Posterior cingulate gyrus (tissue), 11 donors: ENCODE measurements around the gene GPR17.

Source experiments
- DNase-seq, 10 donors: peaks; one replicate each; pipeline versions ENCODE4 v3.0.0 to v3.0.0-alpha.2; 2020 to 2021; ENCODE audit warnings: mixed read lengths in 3 of 10
- intact Hi-C: fragments of 100-400 bp; cut with DNase I; formaldehyde crosslinking; loops from one replicate; pipeline ENCODE4 v1.15.1; 2023

GPR17 gene

GRCh38 chr2:127662937-127663565 lies 17.1 kb downstream of the GPR17 start:
- DNase-seq, result peak in 3 of 10 donors; percentile 0 to 53 (median 52)
- intact Hi-C loops, result no loop called here

DNA sequence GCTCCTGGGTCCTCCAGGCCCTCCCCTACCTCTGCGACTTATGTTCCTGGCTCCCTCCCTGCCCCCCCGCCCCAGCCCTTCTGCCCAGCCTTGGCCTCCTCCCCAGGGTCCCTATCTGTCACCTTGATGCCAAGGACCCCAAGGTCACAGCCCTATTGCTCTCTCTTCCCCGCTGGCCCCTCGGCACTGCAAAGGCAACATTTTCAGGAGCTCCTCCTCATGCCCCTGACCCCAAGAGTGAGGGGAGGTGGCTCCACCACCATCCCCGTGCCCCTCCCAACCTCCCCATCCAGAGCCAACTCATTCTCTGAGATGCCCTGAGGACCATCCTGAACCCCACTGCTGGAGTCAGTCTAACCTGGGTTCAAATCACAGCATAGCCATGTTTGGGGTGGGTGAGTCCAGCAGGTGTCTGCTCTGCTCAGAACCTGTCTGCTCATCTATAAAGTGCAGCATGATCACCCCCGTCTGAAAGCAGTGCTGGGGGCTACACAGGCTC lies 17.7 kb downstream of the GPR17 start:
- peak in 1 of 10 donors; percentile 63 for DNase-seq
- intact Hi-C loops, result no loop called here

DNA sequence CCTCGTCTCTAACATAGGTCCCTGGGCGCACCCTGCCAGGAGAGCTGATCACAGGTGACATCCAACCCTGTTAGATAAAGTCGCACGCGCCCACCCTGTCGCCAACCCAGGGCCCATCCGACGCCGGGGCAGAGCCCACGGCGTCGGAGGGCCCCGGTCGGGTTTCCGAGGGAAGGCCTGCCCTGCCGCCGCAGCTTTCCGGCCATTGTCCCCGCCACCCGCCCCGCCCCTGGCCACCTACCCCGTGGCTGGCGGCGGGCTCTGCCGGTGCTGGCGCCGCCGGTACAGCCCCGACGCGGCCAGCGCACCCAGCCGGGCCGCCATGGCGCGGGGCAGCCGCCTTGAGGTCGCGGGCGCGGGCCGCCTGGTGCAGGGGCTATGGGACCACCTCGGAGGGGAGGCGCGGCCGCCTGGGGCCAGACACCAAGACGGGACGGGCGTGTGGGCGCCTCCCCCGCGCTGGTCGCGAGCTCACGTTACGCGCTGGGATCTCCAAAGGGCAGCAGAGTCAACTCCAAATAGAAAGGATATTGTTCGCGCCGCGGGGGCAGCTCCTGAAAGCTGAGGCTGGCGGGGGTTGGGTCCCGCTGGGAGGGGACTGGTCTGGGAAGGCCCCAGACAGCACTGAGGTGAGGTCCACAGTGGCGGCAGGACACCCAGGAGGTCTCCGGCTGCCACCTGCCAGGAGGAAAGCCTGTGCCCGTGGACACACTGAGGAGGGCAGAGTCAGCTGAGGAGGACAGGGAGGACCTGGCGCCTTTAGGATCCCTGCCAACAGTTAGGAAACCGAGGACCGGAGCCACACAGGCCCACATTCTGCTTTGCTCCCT lies 18.3 kb downstream of the GPR17 start:
- intact Hi-C loops, result no loop called here
- peak in 3 of 10 donors; percentile 0 to 79 (median 69) for DNase-seq

DNA sequence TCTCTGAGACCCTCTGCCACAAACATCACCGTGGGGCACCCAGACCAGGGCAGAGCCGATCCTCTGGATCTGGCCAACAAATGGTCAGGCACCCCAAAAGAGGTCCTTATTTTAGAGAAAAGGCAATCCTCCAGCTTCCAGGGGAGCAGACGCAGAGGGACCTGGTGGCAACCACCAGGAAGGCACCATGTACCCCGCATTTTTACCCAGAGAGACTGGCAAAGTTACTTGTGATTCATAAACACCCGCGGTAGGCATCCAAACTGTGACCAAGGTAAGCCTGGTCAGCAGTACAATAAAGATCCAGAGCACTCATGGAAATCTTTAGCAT lies 18.9 kb downstream of the GPR17 start:
- intact Hi-C loops, result no loop called here
- DNase-seq, result no peak

DNA sequence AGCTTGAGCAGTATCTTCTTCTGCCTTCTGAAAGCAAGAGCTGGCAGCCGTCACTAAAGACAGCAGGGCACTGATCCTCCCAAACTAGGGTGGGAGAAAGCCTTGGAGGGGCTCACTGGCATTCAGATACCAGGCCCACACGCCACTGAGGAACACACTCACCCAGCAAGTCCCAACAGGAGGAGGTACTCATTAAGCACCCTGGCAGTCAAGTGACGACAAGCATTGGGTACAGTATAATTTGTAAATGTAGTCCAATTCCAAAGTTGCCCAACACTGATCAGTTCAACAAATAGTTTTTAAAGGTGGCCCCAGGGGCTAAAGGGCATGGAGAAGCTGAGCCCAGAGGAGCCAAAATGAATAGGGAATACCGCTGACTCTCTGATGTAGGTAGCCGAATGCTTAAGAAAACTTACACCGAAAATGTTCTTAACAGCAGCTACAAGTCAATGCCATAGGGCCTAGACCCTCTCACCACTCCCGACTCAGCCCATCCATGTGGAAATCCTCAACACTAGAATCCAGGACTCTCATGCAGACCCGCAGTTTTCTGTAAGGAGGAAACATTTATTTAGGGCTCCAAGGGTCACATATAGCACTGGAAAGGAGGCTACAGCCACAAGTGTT lies 19.4 kb downstream of the GPR17 start:
- DNase-seq, result peak in 2 of 10 donors; percentile 44 to 55
- intact Hi-C loops, result no loop called here

DNA sequence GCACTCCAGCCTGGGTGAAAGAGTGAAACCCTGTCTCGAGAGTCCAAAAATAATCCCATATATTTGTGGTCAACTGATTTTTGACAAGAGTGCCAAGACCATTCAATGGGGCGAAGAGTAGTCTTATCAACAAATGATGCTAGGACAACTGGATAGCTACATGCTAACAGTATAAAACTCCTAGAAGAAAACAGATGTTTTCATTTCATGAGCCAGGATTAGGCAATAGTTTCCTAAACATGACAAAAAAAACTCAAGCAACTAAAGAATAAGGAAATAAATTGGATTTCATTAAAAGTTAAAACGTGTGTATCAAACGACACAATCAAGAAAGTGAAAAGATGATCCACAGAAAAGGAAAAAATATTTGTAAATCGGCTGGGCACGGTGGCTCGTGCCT lies 23.1 kb downstream of the GPR17 start:
- intact Hi-C loops, result no loop called here

DNA sequence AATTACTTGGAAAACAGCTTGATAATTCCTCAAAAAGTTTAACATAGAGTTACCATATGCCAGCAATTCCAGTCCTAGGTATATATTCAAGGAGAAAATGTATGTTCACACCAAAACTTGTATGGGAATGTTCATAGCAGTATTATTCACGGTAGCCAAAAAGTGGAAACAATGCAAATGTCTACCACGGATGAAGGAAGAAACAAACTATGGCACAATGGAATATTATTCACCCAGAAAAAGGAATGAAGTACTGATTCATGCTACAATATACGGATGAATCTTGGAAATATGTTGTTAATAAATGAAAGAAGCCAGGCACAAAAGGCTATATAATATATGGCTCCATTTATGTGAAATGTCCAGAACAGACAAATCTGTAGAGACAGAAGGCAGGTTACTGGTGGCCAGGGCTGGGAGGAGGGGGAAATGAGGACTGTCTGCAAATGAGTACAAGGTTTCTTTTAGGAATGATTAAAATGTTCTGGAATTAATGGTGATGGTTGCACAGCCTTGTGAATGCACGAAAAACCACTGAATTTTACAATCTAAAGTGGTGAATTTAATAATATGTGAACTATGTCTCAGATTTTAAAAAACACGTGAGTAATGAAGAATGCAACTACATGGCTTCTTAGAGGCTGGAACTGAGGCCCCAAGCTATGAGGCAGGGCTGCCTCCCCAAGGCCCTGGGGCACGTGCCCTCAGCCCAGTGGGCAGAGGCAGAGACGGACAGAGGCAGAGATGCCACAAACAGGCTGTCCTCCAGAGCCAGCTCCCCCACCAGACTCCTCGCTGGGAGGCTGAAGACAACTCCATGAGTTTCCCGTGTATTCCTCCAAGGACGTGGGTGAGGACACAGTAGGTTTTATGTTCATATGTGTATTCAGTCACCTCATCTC lies 24.4 kb downstream of the GPR17 start:
- no peak for DNase-seq
- intact Hi-C loops, result no loop called here

More for the DNA sequence above, 23.1 kb downstream of the GPR17 start:
- DNase-seq, result no peak

DNA sequence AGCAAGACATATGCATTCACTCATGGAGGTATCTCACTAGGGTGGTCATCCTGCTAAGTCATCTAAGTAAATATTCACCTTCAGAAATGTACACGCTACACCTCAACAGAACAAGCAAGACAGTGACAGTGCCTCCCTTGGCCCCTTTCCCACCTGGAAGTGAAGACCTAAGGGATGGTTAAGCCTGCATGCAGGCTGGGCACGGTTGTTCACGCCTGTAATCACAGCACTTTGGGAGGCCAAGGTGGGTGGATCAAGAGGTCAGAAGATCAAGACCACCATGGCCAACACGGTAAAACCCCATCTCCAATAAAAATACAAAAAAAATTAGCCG lies 25.0 kb downstream of the GPR17 start:
- DNase-seq, result no peak
- intact Hi-C loops, result no loop called here

DNA sequence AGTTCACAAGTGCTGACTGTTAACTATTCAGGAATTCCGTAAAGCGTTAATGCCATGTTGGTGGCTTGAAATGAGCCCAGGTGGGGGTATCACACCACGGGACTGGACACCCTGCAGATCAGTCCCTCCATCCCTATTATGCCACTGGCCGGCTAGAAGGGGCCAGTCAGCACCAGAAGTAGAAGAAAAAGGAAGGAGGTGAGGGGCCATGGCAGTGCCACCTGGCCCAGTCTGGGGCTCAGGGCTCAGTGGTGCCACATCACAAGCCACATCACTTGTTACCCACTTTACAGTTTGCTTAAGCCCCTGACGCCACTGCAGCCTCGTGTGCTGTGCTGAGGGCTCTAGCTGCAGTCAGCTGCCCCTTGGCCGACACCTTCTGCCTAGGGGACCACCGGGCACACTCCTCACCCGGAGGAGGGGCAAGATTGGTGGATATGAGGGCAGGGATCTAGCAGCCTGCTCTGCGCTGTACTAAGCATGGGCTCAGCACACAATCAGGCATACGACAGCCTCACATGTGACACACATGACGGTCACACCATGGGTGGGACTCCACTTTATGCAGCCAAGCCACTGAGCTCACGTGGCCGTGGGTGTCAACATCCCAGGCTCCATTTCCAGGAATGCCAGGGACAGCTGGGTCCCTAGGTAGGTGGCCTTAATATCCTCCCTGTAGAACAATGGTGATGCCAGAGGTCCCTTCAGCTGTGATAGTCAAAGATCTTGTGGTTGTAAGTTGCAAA lies 25.8 kb downstream of the GPR17 start:
- intact Hi-C loops, result no loop called here
- no peak for DNase-seq

DNA sequence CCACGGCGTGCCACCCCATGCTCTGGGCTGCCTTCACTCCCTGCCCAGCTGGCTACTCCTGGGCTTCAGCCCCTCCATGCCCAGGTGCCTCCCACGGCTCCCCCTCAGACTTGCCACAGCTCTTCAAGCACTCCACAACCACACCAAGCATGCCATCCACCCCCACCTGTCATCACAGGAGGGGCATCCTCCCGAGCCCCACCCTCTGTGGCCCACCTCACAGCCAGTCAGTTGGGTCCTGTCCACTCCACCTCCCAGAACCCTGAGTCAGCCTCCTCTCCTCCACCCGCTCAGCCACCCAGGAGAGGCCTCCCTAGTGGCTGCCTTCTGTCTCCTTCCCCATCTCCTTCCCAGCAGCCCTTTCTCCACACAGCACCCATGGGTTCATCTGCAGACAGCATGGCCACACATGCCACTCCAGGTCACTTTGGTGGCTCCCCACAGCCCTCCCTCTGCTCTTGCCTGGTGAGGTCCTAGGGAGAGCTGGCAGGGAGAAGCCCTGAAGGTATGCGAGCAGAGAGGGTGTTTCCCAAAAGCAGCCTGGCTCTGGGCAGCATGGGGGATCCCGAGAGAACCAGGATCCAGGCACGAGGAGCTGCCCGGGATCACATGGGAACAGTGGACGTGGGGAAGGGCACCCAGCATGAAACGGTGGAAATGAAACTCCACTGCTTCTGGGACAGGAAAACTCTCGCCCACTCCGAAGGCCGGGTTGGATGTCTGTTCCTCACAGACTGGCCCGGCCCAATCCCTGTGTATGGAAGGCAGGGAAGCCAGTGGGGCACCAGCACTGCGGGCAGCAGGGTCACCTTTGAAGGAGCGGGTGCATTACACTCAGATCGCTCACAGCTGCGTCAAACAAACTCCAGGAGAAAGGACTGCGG lies 26.6 kb downstream of the GPR17 start:
- intact Hi-C loops, result no loop called here
- DNase-seq, result peak in 1 of 10 donors; percentile 77

- peak in 1 of 10 donors; percentile 72 for DNase-seq
- intact Hi-C loops, result no loop called here
Observed at GRCh38 chr2:127673291-127674069, 27.5 kb downstream of the GPR17 start.

DNA sequence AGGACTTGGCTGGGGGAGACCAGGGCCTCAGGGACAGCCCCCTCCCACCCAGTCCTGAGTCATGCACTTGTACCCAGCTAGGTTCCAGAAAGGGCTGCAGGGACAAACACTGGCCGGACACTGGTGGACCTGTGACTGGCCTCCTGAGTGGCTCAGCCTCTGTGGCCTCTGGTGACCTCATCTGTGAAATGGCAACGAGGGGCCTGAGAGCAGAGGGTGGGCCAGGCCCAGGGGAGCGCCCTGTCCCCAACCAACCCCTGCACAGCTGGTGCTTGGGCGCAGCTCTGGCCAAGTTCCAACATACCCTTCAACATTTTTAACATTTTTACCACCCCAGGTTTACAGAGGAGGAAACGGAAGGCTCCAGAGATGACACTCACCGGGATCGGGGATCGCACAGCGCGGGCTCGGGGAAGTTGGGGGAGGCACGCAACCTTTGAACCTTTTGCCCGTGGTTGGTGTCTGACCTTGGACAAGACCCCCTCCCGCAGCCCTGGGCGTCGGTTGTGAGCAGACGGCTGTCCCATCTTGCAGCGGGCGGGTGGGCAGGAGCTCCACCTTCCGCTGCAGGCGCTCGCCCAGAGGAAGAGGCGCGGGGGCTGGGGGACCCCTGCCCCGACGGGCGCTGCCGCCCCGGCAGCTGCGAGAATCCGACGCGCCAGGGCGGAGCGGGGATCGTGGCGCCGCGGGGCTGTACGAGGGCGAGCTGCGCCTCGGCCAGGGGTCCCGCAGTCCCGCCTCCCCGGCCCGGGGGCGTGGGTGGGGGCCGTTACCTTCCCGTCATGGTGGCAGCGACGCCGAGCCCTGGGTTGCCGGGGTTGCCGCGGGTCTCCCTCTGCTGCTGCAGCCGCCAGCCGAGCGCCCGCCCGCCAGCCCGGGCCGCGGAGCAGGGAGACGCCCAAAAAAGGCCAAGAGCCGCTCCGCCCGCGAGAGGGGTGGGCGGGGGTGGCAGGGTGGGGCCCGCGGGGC lies 28.6 kb downstream of the GPR17 start:
- intact Hi-C loops, result no loop called here
- DNase-seq, result peak in 2 of 10 donors; percentile 71 to 85

- intact Hi-C loops, result no loop called here
- peak in 2 of 10 donors; percentile 50 to 85 for DNase-seq
Observed at GRCh38 chr2:127675331-127676261, 29.6 kb downstream of the GPR17 start, which contains the start of gene LIMS2. LIMS2 (minus strand) TSS chr2:127675530; CDS start chr2:127675024, 506 bp downstream.

GRCh38 chr2:127676906-127677305 lies 31.0 kb downstream of the GPR17 start:
- intact Hi-C loops, result no loop called here
- no peak for DNase-seq

DNA sequence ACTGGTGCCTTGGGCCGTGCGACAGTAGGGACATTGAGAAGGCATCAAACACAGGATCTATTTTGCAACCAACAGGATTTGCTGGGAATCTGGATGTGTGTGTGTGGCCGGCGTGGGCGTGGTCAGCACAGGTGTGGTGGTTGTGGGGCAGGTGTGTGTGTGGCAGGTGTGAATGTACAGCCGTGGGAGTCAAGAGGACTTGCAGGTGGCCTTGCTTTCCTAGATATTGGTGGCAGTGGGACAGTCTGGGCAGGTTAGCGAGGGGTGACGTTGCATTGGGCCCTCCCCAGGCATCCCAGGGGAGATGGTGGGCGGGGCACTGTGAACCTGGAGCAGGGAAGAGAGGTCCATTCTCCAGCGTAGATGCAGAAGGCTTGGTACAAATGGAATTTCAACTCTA lies 32.6 kb downstream of the GPR17 start:
- no peak for DNase-seq

DNA sequence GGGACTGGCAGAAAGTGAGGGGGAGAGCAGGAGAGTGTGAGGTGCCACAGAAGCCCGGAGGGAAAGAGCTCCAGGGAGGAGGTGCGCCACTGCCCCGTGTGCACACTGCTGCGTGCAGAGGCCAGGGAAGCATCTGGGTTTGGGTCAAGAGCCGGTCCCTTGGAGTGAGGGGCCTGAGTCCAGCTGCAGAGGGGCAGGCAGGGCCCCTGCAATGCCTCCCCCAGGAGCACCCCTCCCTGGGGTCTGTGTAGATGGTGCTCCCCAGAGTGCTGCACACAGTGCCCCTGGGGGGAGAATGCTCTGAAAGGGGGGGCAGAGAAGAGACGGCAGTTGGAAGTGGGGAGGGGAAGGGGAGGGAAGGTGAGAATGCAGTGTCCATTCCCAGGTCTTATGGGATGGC lies 33.0 kb downstream of the GPR17 start:
- DNase-seq, result no peak
- intact Hi-C loops, result no loop called here

More for the DNA sequence above, 32.6 kb downstream of the GPR17 start:
- intact Hi-C loops, result no loop called here
